ENCODE results near the gene KCNG2. TPM values are rescaled to one million over a fixed set of nuclear protein-coding genes. Genes with fewer than 3 reads are reported as not detected.

Gene KCNG2
- total and polyA plus RNA-seq, 2 experiments from 2014 or later = 0.13 to 0.52 TPM

- Histone ChIP-seq H3F3A (replicated peaks; ENCODE audit: low read depth) (no peaks in the 10 kb centered on the region), H4K20me1 (replicated peaks; ENCODE audit: insufficient read depth) (no peaks in the 10 kb centered on the region), H3K4me2 (no peak overlapping the region), H2AFZ (no peak overlapping the region), H3K4me3 (no peak overlapping the region), H3K27ac (ENCODE audit: low read depth) (no peak overlapping the region), H3K4me1 (ENCODE audit: insufficient read depth) (no peaks in the 10 kb centered on the region), H3K36me3 (ENCODE audit: insufficient read depth) (no peaks in the 10 kb centered on the region), H3K27me3 (ENCODE audit: insufficient read depth) (peaks cover 35% of the 10 kb centered on the region), H3K79me2 (replicated peaks; ENCODE audit: insufficient read depth) (no peaks in the 10 kb centered on the region), H3K9me2 (ENCODE audit: insufficient read depth) (no peaks in the 10 kb centered on the region)
- Mint-ChIP-seq H3K27me3 (ENCODE audit: insufficient read depth, low read depth, poor library complexity) (peaks cover 35% of the 10 kb centered on the region), H3K36me3 (ENCODE audit: low read depth) (no peaks in the 10 kb centered on the region), H3K4me1 (no peaks in the 10 kb centered on the region), H3K27ac (no peak overlapping the region), H3K9me3 (no peaks in the 10 kb centered on the region), H3K4me3 (no peak overlapping the region)
- ATAC-seq (no peak), DNase-seq (ENCODE audit: low spot score) (no peak)
- TF ChIP-seq EZH2 (IDR thresholded peaks at IDR 0.05; ENCODE audit: low read depth, unreplicated experiment) = no peak
- no peak for TF ChIP-seq CTCF (conservative IDR thresholded peaks at IDR 0.05; ENCODE audit: low read depth in 2 of 2)
- TF ChIP-seq REST (IDR thresholded peaks at IDR 0.05; ENCODE audit: unreplicated experiment) = no peak
- no peak for TF ChIP-seq POLR2AphosphoS5 (IDR thresholded peaks at IDR 0.05; ENCODE audit: low read depth)
- TF ChIP-seq, protein P1, sequence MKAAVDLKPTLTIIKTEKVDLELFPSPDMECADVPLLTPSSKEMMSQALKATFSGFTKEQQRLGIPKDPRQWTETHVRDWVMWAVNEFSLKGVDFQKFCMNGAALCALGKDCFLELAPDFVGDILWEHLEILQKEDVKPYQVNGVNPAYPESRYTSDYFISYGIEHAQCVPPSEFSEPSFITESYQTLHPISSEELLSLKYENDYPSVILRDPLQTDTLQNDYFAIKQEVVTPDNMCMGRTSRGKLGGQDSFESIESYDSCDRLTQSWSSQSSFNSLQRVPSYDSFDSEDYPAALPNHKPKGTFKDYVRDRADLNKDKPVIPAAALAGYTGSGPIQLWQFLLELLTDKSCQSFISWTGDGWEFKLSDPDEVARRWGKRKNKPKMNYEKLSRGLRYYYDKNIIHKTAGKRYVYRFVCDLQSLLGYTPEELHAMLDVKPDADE (IDR thresholded peaks at IDR 0.05) = no peak
- TF ChIP-seq NANOG (IDR thresholded peaks at IDR 0.05; ENCODE audit: borderline replicate concordance) = no peak
Observed at GRCh38 chr18:79789901-79790890, 7.5 kb upstream of the KCNG2 start.

All from GM23338 (cell line).